Mucosa of descending colon (tissue), 3 donors: ENCODE measurements around the gene AOPEP. TPM values are rescaled to one million over a fixed set of nuclear protein-coding genes. Genes with fewer than 3 reads are reported as not detected.
"Not testable (repeated sequence)": the region's sequence is repeated elsewhere in the genome, so short reads cannot be mapped to it uniquely, and the experiment has no call there.

ENCODE experiments used
- ATAC-seq: fragments of 200-7000 bp; cut with Tn5 transposase; one replicate; pipeline ENCODE4 v1.9.1; 2020; ENCODE audit warnings: mild to moderate bottlenecking, moderate library complexity
- DNase-seq, 3 donors: peaks; one replicate each; pipeline ENCODE4 v3.0.0-alpha.2; 2020
- H3K36me3 ChIP-seq: fragments of 200-600 bp; one replicate; pipeline ENCODE4 v1.8.0; 2021; ENCODE audit warnings: low read depth, mild to moderate bottlenecking
- H3K4me1 ChIP-seq: fragments of 200-600 bp; one replicate; pipeline ENCODE4 v1.8.0; 2021; ENCODE audit warnings: low read depth, mild to moderate bottlenecking
- H3K4me3 ChIP-seq: fragments of 200-600 bp; one replicate; pipeline ENCODE4 v1.8.0; 2021; ENCODE audit warnings: mild to moderate bottlenecking
- H3K9me3 ChIP-seq: fragments of 200-600 bp; one replicate; pipeline ENCODE4 v1.8.0; 2021; ENCODE audit warnings: mild to moderate bottlenecking
- CTCF ChIP-seq: fragments of 200-600 bp; IDR thresholded peaks from one replicate; pipeline ENCODE4 v1.8.0; 2022; ENCODE audit warnings: antibody characterized with exemption, mild to moderate bottlenecking
- intact Hi-C, 2 donors: fragments of 100-400 bp; cut with DNase I in 1 of 2; cut with micrococcal nuclease in 1 of 2; formaldehyde crosslinking; loops; one replicate each; pipeline versions ENCODE4 v1.11.0 to v1.11.1; 2022; cut with DNase I, micrococcal nuclease
- total RNA-seq, 3 donors: library from RNA; stranded (reverse); fragmentation: NEBNext Ultra II Directional in 2 of 3; extraction: Animal tissue kit (Norgen Biotek cat#: 25700) in 2 of 3; gene quantifications; one replicate each; pipeline versions ENCODE4 v1.2.1 to v1.2.4, GENCODE V29; 2021 to 2023
- donor health status: DM: no; HTN: no; CAD: no; lungs with moderate emphysema.
- donor health status: DM: no; HTN: no; CAD: no.
- donor health status: DM: no; HTN: yes; CAD: no.

Gene AOPEP
- total RNA-seq, 3 donors from 2014 or later: 47.5 to 102 (median 57.8) TPM

GRCh38 chr9:94826644-94827410 is 100.3 kb downstream of the AOPEP start:
- no peak for DNase-seq
- peaks cover 26% of the 10 kb centered on the region for H3K4me1 ChIP-seq
- no peak overlapping the region for H3K4me3 ChIP-seq
- no peaks in the 10 kb centered on the region for H3K36me3 ChIP-seq
- no peak for TF ChIP-seq CTCF
- peak; percentile 29 for ATAC-seq
- no peaks in the 10 kb centered on the region for H3K9me3 ChIP-seq
- intact Hi-C loops: no loop called here

GRCh38 chr9:94827584-94828304 is 101.2 kb downstream of the AOPEP start:
- intact Hi-C loops: no loop called here
- DNase-seq (no peak), ATAC-seq (peak; percentile 27)

GRCh38 chr9:94829380-94830070 is 103.0 kb downstream of the AOPEP start:
- no peaks in the 10 kb centered on the region for H3K36me3 ChIP-seq
- peaks cover 26% of the 10 kb centered on the region for H3K4me1 ChIP-seq
- TF ChIP-seq CTCF: no peak
- intact Hi-C loops: no loop called here
- no peaks in the 10 kb centered on the region for H3K9me3 ChIP-seq
- no peak overlapping the region for H3K4me3 ChIP-seq
- no peak for ATAC-seq
- no peak for DNase-seq

More at GRCh38 chr9:94827584-94828304, 101.2 kb downstream of the AOPEP start:
- H3K4me3 ChIP-seq: no peak overlapping the region
- H3K9me3 ChIP-seq: no peaks in the 10 kb centered on the region
- peaks cover 26% of the 10 kb centered on the region for H3K4me1 ChIP-seq
- no peaks in the 10 kb centered on the region for H3K36me3 ChIP-seq
- no peak for TF ChIP-seq CTCF

GRCh38 chr9:94830071-94830604 is 103.6 kb downstream of the AOPEP start:
- H3K9me3 ChIP-seq, DNase-seq, intact Hi-C loops, H3K36me3 ChIP-seq, H3K4me3 ChIP-seq, ATAC-seq: not testable (repeated sequence)
- peaks cover 25% of the 10 kb centered on the region for H3K4me1 ChIP-seq

GRCh38 chr9:94833802-94834201 is 107.3 kb downstream of the AOPEP start:
- Histone ChIP-seq H3K4me3 (no peak overlapping the region), H3K36me3 (no peaks in the 10 kb centered on the region), H3K4me1 (no peaks in the 10 kb centered on the region), H3K9me3 (no peaks in the 10 kb centered on the region)
- no peak for TF ChIP-seq CTCF
- intact Hi-C loops: no loop called here
- no peak for ATAC-seq
- no peak for DNase-seq
